ENCODE data around the gene LRRN2. TPM values are rescaled to one million over a fixed set of nuclear protein-coding genes. Genes with fewer than 3 reads are reported as not detected.

The LRRN2 gene
- total and polyA plus RNA-seq, 9 of the 15 experiments (the other 6 are each of a cell fraction or from before 2014, with no cell fraction given): 0.05 TPM; not detected in 8

DNA sequence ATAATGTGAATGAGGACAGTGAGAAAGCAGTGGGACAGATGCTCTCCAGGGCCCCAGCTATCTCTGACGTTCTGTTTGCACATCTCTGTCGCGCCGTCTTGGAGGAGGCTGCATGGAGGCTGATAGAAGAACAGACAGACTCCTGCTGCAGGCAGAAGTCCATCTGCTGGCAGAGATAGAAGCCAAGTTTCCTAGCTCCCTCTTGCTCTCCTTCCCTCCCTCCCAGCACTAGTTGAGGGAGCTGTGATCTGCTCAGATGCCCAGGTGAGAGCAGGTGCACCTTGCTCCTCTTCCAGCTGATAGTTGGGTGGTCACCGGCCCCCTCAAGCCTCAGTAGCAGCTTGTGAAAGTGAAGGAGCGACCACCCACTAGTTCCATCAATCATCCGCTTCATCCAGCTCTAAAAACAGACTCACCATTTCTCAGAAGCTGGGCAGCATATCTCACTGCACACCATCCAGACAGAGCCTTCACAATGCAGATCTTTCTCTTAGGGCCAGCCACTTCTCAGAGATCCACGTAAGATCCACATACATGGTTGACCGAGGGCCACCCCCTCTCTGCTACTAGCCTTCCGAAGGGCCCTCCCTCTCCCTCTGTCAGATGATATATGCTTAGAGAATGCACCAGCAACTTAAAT lies 12.9 kb downstream of the LRRN2 start (continued):
- TF ChIP-seq, protein P1, sequence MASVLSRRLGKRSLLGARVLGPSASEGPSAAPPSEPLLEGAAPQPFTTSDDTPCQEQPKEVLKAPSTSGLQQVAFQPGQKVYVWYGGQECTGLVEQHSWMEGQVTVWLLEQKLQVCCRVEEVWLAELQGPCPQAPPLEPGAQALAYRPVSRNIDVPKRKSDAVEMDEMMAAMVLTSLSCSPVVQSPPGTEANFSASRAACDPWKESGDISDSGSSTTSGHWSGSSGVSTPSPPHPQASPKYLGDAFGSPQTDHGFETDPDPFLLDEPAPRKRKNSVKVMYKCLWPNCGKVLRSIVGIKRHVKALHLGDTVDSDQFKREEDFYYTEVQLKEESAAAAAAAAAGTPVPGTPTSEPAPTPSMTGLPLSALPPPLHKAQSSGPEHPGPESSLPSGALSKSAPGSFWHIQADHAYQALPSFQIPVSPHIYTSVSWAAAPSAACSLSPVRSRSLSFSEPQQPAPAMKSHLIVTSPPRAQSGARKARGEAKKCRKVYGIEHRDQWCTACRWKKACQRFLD (CRISPR knock-in tag; IDR thresholded peaks at IDR 0.05): peak; percentile 94
- no peak for TF ChIP-seq ATF1 (CRISPR knock-in tag; IDR thresholded peaks at IDR 0.05)
- TF ChIP-seq ATF1 (tag; IDR thresholded peaks at IDR 0.05): peak; percentile 94
- TF ChIP-seq IFI16 (CRISPR knock-in tag; IDR thresholded peaks at IDR 0.05): 0 out of 2 replicates have a peak, but pooled peaks have one; percentile 16
- TF ChIP-seq CCNT2 (IDR thresholded peaks at IDR 0.05; ENCODE audit: borderline replicate concordance, extremely low read depth, insufficient read length, low read depth, low read length): peak; percentile 99
- peak; percentile 78 for TF ChIP-seq CREB3 (tag; conservative IDR thresholded peaks at IDR 0.05; ENCODE audit: low read depth)
- TF ChIP-seq TAF1 (IDR thresholded peaks at IDR 0.05; ENCODE audit: control insufficient read depth, extremely low read depth, insufficient read depth, low read length, severe bottlenecking): peak; percentile 69
- TF ChIP-seq ZNF184 (CRISPR knock-in tag; IDR thresholded peaks at IDR 0.05): no peak
- TF ChIP-seq FOXK1 (CRISPR knock-in tag; IDR thresholded peaks at IDR 0.05; ENCODE audit: borderline replicate concordance): no peak
- TF ChIP-seq ZNF57 (CRISPR knock-in tag; IDR thresholded peaks at IDR 0.05): 0 out of 2 replicates have a peak, but pooled peaks have one; percentile 71
- TF ChIP-seq ZNF311 (CRISPR knock-in tag; IDR thresholded peaks at IDR 0.05): peak; percentile 90
- peak; percentile 88 for TF ChIP-seq GATAD2B (IDR thresholded peaks at IDR 0.05; ENCODE audit: borderline replicate concordance)
- no peak for TF ChIP-seq ZC3H4 (CRISPR knock-in tag; IDR thresholded peaks at IDR 0.05; ENCODE audit: borderline replicate concordance)
- TF ChIP-seq MAZ (CRISPR knock-in tag; conservative IDR thresholded peaks at IDR 0.05 in 1 of 2, IDR thresholded peaks at IDR 0.05 in 1 of 2): peak; percentile 79 to 92
- TF ChIP-seq ZNF253 (CRISPR knock-in tag; conservative IDR thresholded peaks at IDR 0.05): no peak
- peak; percentile 89 for TF ChIP-seq HES1 (IDR thresholded peaks at IDR 0.05; ENCODE audit: low read depth)
- peak; percentile 86 for TF ChIP-seq PKNOX1 (IDR thresholded peaks at IDR 0.05)
- TF ChIP-seq, protein P2, sequence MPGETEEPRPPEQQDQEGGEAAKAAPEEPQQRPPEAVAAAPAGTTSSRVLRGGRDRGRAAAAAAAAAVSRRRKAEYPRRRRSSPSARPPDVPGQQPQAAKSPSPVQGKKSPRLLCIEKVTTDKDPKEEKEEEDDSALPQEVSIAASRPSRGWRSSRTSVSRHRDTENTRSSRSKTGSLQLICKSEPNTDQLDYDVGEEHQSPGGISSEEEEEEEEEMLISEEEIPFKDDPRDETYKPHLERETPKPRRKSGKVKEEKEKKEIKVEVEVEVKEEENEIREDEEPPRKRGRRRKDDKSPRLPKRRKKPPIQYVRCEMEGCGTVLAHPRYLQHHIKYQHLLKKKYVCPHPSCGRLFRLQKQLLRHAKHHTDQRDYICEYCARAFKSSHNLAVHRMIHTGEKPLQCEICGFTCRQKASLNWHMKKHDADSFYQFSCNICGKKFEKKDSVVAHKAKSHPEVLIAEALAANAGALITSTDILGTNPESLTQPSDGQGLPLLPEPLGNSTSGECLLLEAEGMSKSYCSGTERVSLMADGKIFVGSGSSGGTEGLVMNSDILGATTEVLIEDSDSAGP (CRISPR knock-in tag; IDR thresholded peaks at IDR 0.05): no peak
- TF ChIP-seq MEF2D (tag; conservative IDR thresholded peaks at IDR 0.05; ENCODE audit: low read depth): peak; percentile 74
- peak; percentile 94 for TF ChIP-seq TFAP4 (CRISPR knock-in tag; IDR thresholded peaks at IDR 0.05; ENCODE audit: borderline replicate concordance)
- TF ChIP-seq BMI1 (IDR thresholded peaks at IDR 0.05; ENCODE audit: low read length): 0 out of 2 replicates have a peak, but pooled peaks have one; percentile 32

All from K562 (cell line).